Stimulated activated naive CD8-positive, alpha-beta T cell treated with anti-CD3 and anti-CD28 coated beads, Interleukin-15, Interleukin-2, amounts not matched to agents 100 U/mL and 50 U/mL, for 24 hours (primary cell): ENCODE results near the gene MVD.

Experiments
- ATAC-seq: fragments of 150-1000 bp; cut with Tn5 transposase; one replicate; pipeline ENCODE4 v1.10.0; 2021
- DNase-seq: peaks from one replicate; pipeline ENCODE4 v3.0.0; 2021

The MVD gene

GRCh38 chr16:88640039-88640495 is 22.8 kb downstream of the MVD start:
- no peak for DNase-seq
- ATAC-seq = no peak

GRCh38 chr16:88639231-88640038 is 23.5 kb downstream of the MVD start:
- no peak for DNase-seq
- no peak for ATAC-seq

- no peak for DNase-seq
Observed at GRCh38 chr16:88638323-88639230, 24.3 kb downstream of the MVD start, which contains the start of gene IL17C. TSS of gene IL17C (plus strand) at chr16:88638572. CDS start at chr16:88638642, 70 bp downstream.

GRCh38 chr16:88636488-88637265 is 26.2 kb downstream of the MVD start:
- DNase-seq (no peak), ATAC-seq (no peak)

More at GRCh38 chr16:88638323-88639230, 24.3 kb downstream of the MVD start, which contains the start of gene IL17C:
- no peak for ATAC-seq

GRCh38 chr16:88635671-88636319 is 27.1 kb downstream of the MVD start:
- DNase-seq = no peak

GRCh38 chr16:88634994-88635670 is 27.8 kb downstream of the MVD start:
- DNase-seq = no peak
- ATAC-seq = no peak

More at GRCh38 chr16:88635671-88636319, 27.1 kb downstream of the MVD start:
- ATAC-seq = no peak

- ATAC-seq (peak; percentile 37), DNase-seq (peak; percentile 74)
Observed at GRCh38 chr16:88634141-88634993, 28.5 kb downstream of the MVD start.

- ATAC-seq = peak; percentile 44
- DNase-seq = peak; percentile 80
Observed at GRCh38 chr16:88633684-88634140, 29.2 kb downstream of the MVD start.

GRCh38 chr16:88632587-88632930 is 30.3 kb downstream of the MVD start:
- no peak for DNase-seq

GRCh38 chr16:88631920-88632586 is 30.8 kb downstream of the MVD start:
- no peak for DNase-seq

More at GRCh38 chr16:88632587-88632930, 30.3 kb downstream of the MVD start:
- no peak for ATAC-seq

GRCh38 chr16:88631384-88631783 is 31.5 kb downstream of the MVD start:
- ATAC-seq (no peak), DNase-seq (no peak)

More at GRCh38 chr16:88631920-88632586, 30.8 kb downstream of the MVD start:
- no peak for ATAC-seq

- no peak for ATAC-seq
- DNase-seq = no peak
Observed at GRCh38 chr16:88630941-88631340, 31.9 kb downstream of the MVD start.

GRCh38 chr16:88630433-88630832 is 32.5 kb downstream of the MVD start:
- DNase-seq = no peak

GRCh38 chr16:88629835-88630234 is 33.1 kb downstream of the MVD start:
- DNase-seq = no peak
- ATAC-seq = no peak

More at GRCh38 chr16:88630433-88630832, 32.5 kb downstream of the MVD start:
- no peak for ATAC-seq

GRCh38 chr16:88628512-88628974 is 34.3 kb downstream of the MVD start:
- DNase-seq (no peak), ATAC-seq (peak; percentile 33)

GRCh38 chr16:88627531-88628411 is 35.1 kb downstream of the MVD start:
- DNase-seq (no peak), ATAC-seq (no peak)

GRCh38 chr16:88626646-88627045 is 36.2 kb downstream of the MVD start:
- ATAC-seq (no peak), DNase-seq (no peak)
